Fibroblast of skin of right quadriceps (primary cell): ENCODE results near the gene ASGR1.

Experiments used
- DNase-seq: peaks from one replicate; pipeline ENCODE4 v3.0.0-alpha.2; 2013

Gene ASGR1

DNA sequence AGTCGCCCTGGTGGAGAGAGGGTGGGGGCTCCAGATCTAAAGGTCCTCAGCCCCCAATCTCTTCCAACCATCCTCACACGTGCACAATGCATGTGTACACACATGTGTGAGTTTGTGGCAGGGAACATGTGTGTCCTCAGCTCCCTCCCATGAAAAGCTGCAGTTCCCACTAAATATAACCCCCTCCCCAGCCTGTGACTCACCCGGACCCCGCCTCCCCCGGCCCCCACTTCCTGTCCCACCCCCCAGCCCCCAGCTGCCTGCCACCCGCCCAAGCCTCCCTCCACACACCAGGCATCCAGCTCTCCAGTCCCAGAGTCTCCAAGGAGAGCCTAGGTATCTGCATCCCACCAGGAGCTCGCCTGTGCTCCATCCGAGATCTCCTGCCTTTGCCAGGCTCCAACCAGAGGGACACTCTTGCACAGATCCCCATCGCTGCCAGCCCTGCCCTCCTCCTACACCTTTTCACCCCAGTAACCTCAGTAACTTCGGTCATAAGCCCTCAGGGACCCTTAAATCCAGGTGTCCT, 36.5 kb upstream of the ASGR1 start:
- peak; percentile 50 for DNase-seq

DNA sequence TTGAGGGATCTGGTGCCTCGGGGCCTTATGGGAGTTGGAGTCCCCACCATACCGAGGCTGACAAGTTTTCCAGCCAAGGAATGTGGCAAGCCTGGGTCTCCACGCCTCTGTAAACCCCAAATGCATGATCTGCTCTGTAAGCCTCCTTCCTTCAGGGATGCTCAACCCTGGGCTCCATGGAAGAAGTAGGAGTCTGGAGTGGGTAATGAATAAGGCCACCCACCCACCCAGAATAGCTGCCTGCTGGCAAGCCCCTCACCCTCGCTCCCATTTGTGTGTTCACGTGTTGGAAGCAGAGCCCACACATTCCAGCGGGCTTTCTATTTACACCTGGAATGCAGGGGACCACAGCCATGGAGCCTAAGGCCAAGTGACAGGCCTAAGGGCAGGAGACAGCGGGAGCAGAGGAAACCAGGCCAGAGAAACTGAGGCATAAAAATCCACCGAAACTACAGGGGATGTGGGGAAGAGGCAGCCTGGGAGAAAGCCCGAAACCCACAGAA, 36.0 kb upstream of the ASGR1 start:
- no peak for DNase-seq

DNA sequence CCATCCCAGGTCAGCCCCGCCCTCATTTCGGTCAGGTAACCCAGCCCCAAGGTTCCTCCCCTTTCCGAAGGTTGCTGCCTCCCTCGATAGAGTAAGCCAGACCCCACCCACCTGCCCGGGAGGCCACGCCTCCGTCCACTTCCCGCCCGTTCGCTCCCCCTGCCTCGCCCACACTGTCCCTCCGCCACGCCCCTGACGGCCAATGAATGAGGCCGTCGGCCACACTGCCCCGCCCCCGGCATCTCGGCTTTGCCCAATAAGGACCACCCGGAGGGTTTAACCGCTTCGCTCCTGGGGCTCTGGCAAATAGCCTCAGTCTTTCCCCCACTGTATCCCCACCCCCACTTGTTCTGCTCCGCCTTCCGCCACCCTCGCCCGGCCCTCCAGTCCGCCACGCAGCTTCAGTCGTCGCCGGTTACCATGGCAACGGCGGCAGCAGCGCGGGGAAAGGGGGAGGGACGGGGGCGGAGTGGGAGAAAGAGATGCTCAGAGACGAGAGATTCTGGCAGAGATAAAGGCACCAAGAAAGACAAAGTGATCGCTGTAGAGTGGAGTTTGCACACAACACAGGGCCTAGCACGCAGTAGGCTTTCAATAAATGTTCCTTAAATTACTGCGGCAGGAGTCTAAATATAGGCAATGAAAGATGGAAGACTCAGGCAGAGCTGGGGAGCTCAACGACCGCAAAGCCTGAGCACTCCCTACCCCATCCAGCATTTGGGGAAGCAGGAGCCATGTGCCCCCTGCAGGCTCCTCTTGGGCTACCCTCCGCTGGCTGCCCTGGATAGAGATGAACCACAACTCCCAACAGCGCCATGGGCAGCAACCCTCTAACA, 35.3 kb upstream of the ASGR1 start:
- peak; percentile 98 for DNase-seq

DNA sequence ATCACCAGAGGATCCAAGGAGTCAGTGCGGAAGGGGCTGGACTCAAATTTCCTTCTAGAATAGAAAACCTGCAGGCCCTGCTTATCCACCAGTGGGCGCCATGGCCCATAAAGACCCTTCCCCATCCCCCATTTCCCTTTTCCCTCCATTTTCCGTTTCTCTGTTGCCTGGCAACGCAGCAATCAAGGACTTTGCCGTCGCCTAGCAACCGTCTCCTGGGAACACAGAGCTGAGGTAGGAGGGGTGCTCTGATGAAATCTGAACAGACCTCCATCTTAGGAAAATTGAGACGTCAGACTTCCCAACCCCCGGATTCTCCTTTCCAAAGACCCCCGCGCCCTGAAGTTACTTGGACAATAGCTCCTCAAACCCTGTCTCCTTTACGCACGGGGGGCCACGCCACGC, 34.7 kb upstream of the ASGR1 start:
- DNase-seq: peak; percentile 83

DNA sequence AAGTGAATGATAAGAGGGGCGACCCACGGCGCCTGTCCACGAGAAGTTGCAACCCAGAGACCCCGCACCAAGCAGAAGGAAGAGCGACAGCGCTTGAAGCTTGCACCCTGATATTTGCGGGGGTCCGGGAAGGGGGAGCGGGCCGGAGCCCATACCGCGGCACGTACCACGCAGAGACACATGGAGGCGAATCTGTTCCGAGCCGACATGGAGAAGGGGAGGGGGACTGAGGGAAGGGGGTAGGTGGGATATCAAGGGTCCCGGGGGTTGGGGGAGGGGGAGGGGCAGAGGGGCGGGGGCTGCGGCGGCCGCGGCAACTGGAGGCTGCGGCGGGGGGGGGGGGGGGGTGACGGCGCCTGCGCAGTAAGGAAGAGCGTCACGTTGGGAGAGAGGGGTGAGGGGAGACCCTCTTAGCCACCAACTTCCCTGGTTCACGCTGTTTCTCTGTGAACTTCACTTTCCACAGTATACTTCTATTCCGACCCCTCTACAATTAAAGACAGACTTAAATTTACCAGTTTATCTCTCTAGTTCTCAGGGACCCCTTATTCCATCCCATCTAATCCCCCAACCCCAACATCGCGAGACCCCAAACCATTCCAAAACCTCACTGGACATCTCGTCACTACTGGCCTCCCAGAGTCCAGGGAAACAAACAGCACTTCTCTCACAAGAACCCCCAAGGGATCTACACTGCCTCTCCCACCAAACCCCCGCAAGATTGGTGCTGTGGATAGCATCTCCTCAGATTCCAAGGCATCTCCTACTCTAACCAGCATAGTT, 32.5 kb upstream of the ASGR1 start:
- no peak for DNase-seq

DNA sequence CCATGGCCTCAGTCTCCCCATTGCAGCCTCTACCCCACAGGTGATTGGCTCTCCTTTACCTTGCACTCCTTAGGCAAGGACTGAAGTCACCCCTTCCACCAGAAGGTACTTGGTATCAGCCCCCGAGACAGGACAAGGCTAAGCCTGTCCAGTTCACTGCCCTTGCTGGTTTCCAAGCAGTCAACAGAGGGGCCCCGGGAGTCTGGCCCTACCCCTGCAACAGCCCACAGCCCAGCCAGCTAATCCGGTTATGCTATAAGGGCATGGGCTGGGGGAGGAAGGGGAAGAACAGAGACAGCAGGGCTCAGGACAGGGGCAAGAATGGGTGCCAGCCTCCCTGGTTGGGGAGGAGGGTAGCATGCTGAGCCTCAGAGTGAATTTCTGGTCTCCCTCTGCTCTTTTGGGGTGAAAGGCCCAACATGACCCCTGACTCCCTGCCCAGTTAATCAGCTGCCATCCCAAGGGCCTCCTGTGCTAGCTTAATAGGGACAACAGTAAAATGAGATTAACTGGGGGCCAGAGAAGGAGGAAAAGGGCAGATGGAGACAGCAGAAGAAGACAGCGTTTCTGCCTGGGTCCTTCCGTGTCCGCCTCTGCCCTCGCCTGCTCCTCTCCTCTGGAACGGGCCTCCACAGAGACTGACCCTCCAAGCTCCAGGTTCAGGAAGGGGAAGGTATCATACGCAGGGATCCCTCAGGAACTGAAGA, 29.7 kb upstream of the ASGR1 start:
- no peak for DNase-seq

DNA sequence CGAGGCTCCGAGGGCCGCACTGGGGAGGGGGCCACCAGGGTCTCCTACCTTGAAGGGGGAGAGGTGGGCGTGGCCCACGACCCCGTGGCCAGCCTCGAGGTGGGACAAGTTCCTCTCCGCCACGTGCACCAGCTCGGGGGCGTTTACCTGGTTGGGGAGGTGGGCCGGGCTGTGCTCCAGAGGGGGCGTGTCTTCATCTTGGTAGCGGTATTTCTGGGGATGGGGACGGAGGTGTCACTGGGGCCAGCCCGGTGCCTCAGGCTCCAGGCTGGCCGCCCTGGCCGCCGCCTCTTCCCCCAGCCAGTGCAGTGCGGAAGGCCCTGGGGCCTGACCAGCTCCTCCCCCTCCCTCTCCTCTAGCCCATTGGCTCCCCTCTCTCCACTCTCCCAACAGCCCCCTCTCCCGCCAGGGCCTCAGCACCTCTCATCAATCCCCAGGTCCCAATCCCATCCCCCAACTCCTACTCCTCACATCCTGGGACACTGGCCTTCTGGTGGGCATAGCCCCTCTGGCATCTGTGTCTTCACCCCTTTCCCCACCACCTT, 28.9 kb upstream of the ASGR1 start:
- no peak for DNase-seq

DNA sequence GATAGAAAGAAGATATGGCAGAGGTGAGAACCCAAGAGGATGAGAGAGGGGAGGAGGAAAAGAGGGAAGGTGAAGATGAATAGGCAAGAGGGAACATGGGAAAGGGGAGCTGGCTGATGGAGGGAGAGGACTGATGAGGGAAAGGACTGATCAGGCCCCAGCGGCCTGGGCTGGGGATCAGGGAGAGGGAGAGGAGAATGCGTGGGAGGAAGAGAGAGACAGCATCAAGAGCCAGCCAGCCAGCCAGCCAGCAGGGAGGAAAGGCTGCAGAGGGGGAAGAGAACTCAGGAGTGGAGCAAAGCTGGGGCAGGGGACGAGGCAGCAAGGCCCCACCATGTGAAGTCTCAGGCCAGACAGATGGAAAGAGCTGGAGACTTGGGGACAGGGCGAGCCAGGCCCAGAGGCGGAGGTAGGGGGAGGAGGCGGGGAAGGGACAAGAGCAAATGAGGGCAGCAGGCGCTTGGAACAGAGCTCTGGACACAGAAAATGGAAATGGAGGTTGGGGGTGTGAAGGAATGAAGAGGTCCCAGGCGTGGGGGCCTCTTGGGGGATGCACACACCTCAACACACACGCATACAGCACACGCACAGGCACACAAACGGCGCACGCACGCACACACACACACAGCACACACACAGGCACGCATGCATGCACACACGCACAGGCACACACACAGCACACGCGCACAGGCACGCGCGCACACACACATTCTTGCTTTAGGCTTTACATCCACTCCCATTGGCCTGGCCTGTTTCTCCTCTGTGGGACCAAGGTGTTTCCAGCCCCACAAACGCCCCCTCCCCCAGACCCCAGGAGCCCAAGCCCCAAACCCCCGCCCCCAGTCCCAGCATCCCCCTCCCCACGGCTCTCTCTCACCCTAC, 28.2 kb upstream of the ASGR1 start:
- DNase-seq: no peak

DNA sequence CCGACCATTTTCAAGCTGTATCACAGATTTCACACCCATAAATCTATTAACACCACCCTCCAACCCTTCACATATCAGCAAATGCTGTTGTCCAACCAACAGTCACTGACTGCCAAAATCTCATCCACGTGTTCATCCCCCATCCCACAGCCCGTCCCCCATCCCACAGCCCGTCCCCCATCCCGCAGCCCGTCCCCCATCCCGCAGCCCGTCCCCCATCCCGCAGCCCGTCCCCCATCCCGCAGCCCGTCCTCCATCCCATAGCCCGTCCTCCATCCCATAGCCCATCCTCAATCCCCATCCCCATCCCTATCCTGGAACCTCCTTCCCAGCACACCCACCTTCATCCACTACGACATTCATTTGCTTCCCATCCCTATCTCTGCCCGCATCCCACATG, 26.4 kb upstream of the ASGR1 start:
- DNase-seq: no peak

DNA sequence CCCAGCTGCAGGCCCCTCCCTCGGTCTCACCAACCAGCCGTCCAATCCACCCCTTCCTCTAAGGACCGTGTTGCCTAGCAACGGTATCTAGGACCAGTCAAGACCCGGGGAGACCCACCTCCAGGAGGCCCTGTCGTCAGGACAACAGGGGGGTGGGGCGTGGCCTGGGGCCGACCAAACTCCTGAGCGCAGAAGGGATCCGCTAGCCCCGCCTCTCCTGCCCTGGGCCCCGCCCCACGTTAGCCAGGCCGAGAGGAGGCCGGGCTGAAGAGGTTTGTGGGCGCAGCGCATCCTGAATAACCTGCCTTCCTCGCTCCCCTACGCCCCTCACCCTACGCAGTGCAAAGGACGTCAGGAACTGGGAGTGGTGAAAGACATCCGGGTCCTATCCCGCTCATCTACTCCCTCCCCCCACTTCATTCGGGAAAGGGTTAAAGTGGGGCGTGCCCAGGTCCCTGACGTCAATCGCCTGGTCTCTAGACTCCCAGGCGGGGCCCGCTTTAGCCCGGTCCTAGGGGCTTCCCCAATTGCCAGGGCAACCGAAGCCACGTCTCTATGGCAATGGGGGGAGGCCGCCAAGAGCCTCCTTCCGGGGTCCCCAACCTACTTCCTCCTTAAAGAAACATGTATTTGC, 25.8 kb upstream of the ASGR1 start:
- DNase-seq: peak; percentile 89

DNA sequence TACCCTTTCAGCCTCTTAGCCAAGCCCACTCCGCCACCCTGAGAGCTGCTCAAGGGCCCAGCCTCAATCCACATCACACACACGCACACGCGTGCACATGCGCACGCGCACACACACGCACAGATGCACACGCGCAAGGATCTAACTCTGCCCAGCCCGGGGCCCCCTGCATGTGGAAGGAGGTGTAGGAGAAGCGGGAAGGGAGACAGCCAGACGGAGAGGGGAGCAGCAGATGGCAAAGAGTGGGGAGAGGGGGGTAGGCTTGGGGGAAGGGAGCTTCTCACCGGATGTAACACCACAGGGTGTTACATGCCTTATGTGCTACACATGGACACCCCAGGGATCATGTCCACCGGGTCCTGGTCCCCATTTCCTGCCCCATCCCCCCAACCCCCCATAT, 25.2 kb upstream of the ASGR1 start:
- peak; percentile 43 for DNase-seq

DNA sequence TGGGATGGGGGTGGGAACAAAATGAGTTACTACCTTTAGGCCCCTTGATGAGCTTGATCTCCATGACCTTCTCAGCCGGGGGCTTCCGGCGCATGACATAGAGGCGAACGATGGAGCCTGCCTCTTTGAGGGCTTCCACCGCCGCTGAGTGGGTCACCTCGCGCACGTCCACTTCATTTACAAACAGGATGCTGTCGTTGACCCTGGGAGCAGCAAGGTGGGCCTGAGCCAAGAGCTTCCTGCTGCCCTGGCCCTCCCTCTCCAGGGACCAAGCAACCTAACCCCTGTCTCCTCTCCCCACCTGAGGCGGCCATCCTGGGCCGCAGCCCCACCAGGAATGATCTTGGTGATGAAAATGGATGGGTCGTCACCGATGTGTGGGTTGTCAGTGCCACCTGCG, 24.2 kb upstream of the ASGR1 start:
- no peak for DNase-seq

DNA sequence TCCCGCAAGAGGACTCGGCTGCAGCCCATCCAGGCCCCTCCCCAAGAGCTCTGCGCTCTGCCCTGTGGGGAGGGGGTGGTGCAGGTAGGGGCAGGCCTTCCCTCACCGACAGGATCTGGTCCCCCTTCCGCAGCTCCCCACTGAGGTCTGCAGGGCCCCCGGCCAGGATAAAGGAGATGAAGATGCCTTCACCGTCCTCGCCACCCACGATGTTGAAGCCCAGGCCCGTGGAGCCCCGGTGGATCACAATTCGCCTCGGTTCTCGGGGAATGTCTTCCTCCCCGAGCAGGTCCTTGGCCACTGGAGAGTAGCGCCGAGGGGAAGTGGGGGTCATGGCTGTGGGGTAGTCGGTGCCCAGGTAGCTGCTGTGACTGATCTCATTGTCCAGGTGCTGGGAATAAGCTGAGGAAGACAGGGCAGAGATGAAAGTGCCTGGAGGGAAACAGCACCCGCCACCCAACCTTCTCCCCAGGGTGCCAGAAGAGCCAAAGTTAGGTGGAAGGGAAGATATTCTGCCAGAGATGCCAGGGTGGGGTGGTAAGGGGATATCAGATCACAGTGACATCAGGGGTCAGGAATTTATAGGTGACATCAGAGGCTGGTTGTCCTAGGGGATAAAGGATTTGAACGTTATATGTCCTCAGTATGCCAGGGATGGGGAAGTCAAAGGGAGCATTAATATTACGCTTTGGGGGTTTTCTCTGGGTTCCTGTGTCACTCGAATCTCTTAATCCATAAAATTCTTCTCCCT, 17.7 kb upstream of the ASGR1 start:
- DNase-seq: no peak

DNA sequence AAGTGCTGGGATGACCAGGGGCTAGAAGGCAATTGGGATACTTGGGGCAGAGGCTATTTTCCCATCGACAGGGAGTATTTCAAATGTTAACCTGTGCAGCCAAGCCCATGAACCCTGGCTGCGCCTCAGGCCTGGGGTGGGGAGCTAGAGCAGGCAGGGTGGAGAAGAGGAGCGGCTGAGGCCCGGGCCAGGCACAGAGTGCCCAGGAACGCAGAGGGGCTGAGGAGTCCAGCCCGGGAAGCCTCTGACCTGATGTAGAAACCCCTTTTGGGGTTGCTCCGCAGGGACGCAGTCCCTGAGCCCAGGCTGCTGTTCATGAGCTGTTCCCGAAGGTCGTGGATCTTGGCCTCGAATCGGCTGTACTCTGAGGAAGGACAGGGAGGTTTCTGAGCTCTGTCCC, 16.8 kb upstream of the ASGR1 start:
- DNase-seq: no peak

DNA sequence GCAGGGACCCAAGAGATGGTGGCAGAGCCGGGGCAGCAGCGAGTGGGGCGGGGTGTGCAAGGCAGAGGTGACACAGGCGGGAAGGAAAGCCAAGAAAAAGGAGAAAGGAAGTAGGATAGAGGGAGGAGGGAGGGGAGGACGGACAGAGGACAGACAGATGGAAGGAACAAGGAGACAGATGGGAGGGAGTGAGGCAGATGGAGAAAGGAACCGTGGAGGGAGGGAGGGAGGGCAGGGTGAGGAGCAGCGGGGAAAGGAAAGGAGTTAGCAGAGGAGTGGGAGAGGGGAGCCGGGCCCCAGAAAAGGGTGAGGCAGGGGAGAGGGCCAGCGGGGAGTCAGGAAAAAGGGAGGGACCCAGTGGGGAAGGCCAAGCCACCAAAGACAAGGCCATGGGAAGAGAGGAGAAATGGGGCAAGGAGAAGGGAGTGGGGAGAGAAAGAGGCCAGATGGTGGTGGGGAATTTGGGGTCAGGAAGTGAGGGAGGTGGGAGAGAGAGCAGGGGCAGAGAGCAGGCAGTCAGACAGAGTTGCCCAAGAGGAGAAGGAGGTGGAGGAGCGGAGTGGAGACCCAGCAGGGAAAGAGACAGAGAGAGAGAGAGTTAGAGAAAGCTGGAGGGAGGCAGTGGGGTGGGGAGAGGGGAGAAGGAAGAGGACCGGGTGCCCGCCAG, 13.2 kb upstream of the ASGR1 start:
- no peak for DNase-seq

DNA sequence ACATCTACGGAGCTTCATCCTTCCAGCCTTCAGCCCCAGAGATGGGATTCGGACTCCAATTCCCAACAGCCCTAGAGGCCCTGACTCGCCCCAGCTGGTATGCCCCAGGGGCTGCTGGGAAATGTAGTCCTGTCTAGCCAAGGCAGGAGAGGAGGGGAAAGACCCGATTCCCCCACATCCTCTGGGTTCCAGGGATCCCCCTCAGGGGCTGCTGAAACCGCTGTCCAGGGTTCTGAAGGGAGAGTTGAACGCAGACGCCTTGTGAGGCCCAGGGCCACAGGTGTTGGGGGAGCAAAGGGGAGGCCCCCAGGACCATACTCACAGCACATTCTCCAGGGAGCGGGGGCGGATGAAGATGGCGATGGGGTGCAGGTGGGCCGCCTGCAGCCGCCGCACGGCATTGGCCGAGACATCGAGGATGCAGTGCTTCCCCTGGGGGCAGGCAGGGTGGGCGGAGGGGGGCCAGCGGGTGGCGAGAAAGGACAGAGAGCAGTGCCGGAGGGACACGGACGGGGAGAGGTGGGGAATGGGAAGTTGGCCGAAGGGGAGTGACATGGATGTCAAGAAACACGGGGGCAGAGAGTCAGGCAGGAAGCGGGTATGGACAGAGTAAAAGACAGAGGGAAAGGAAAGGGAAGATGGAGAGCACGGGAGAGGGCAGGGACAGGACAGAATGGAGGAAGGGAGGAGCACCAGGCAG, 12.6 kb upstream of the ASGR1 start:
- DNase-seq: peak; percentile 35

DNA sequence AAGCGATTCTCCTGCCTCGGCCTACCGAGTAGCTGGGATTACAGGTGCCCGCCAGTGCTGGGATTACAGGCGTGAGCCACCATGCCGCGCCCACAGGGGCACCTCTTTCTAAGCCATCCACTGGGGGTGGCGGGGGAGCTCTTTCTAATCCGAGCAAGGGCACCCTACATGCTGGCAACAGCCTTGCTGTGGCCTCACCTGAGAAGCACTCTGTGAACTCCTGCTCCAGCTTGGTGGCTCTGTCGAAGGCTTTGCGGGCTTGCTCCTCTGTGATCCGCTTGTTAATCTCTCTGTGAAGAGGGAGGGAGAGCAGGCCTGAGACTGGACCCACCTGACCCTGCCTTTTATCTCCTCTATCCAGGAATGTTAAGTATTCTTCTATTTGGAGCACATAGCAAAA, 11.9 kb upstream of the ASGR1 start:
- DNase-seq: no peak

DNA sequence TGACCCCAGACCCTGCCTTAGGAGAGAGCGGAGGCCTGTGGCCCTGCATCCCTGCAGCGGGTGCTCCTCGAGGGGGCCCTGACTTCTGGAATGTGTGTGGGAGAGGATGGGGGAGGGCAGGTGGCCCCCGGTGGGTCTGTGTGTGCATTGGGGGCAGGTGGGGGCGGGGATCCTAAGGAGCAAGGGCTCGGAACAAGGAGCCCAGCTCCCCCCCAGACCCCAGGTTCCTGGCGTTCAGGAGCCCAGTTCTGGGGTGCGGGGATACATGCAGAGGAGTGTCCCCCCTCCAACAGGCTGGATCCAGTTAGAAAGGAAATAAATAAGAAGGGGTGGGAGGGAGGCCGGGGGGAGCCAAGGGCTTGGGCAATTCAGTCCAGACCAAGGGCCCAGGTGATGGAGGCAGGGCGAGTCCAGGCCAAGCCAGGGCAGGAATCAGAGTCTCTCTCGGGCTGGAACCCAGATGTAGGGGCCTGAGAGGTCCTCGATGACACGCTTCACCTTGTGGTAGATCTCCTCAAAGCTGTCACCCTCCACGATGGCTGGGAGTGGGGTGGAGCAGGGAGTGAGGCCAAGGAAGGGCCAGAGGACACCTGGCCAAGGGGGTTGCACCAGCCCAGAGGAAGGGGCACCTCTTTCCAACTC, 11.2 kb upstream of the ASGR1 start:
- DNase-seq: no peak

DNA sequence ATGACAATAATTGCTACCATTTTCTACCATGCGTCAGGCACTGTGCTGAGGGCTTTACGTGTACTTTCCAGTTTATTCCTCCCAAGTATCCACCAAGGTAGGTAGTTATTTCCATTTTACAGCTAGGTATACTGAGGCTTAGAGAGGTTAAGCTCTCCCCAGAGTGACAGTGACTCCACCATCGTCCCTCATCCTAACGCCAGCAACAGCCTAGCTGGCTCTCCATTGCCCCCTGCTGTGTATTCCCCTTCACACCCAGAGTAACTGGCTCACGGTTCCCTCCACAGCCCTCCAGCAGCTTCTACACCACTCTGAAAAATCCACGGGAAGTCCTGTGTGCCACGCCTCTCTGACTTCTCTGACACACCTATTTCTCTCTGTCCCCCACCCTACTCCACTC, 7.1 kb upstream of the ASGR1 start:
- no peak for DNase-seq
